GM12891 (cell line): ENCODE measurements around the gene RBM19.

Experiments
- PAX5 ChIP-seq: IDR thresholded peaks from 2 replicates; pipeline ENCODE4 v1.6.1; 2011; ENCODE audit warnings: low read length, moderate library complexity, mild to moderate bottlenecking; ENCODE audit not compliant: insufficient read depth, severe bottlenecking
- POLR2A ChIP-seq: IDR thresholded peaks from 2 replicates; pipeline ENCODE4 v1.6.1; 2011; ENCODE audit warnings: low read depth, low read length, control low read depth

DNA sequence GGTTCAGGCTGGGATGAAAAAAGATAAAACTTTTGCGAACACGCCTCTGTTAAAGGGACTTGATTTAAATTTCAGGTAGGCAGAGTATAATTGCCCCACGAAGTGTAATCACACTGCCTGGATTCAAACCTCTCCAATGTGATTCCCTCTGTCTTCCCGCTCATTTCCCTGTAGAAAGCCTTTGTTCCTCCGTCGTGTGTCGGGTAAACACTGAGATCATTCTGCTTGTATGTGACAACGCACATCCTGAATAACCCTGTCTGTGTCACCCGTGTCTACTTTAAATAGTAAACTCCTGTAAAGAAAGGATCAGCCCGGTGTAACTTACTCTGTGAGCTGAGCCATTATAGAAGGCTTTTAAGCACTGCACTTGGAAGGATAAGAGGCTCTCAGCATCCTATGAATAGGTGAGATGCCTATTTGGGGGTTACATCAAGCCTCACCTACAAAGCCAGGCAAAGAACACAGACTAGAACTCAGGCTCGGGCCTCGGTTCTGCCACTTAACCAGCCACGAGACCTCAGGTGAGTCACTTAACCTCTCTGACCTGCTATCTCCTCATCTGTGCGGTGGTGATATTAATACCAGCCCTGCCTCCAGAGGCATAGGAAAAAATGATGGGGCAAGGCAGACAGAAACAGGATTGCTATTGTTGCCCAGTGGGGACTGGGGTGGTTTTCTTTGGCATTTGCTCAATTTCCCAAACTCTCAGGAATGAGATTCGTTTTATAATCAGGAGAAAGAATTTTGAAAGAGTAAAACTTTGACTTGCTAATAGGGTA, 74.2 kb downstream of the RBM19 start:
- TF ChIP-seq PAX5 (no peak), POLR2A (no peak)
